Fibroblast of peridontal ligament (primary cell): ENCODE measurements around the gene RABL6.
"Not testable (repeated sequence)": the region's sequence is repeated elsewhere in the genome, so short reads cannot be mapped to it uniquely, and the experiment has no call there.

ENCODE experiments used
- DNase-seq: peaks from one replicate; pipeline ENCODE4 v3.0.0-alpha.2; 2010; ENCODE audit errors: extremely low read depth

RABL6 gene

DNA sequence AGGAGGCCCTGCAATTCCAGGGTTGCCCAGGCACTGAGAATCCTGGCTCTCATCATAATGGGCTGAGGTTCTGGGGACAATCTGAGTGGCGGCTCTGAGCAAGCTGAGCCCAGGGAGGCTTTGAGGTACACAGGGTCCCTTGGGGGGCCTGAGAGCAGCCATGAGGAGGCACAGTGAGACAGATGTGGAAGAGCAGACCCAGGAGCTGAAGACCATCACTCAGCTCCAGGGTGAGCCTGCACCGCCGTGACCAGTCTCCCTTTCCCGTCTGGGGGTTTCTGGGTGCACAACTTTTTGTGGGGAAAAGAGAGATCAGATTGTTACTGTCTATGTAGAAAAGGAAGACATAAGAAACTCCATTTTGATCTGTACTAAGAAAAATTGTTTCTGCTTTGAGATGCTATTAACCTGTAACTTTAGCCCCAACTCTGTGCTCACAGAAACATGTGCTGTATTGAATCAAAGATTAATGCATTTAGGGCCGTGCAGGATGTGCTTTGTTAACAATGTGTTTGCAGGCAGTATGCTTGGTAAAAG is 11.4 kb upstream of the RABL6 start, which contains the start of gene CCDC183:
Gene CCDC183 (plus strand): TSS at position 101 of the 537 bp plus-strand sequence. CDS start 60 bp downstream, at position 161.
- DNase-seq, result no peak

DNA sequence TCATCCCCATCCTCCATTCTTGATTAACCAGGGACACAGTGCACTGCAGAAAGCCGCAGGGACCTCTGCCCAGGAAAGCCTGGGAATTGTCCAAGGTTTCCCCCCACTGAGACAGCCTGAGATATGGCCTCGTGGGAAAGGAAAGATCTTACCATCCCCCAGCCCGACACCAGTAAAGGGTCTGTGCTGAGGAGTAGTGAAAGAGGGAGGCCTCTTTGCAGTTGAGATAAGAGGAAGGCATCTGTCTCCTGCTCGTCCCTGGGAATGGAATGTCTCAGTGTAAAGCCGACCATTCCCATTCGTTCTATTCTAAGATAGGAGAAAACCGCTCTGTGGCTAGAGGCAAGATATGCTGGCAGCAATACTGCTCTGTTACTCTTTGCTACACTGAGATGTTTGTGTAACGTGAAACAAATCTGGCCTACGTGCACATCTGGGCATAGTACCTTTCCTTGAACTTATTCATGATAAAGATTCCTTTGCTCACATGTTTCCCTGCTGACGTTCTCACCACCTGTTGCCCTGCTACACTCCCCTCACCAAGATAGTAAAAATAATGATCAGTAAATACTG is 10.9 kb upstream of the RABL6 start:
- DNase-seq, result not testable (repeated sequence)

DNA sequence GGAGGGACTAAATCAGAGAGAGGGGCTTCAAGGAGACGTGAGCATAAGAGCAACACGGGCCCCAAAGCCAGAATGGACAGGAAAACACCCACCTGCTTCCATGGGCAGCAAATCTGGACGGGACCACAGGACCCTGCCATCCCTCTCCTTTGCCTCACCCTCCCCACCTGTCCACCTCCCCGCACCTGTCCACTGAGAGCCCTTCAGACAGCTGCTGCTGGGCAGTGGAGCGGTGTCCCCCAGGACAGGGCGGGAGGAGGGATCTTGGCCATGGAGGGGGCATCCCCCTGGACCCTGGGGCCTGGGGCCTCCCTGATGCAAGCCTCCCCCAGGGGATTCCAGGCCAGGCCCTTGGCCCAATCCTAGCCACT is 9.1 kb upstream of the RABL6 start:
- no peak for DNase-seq

DNA sequence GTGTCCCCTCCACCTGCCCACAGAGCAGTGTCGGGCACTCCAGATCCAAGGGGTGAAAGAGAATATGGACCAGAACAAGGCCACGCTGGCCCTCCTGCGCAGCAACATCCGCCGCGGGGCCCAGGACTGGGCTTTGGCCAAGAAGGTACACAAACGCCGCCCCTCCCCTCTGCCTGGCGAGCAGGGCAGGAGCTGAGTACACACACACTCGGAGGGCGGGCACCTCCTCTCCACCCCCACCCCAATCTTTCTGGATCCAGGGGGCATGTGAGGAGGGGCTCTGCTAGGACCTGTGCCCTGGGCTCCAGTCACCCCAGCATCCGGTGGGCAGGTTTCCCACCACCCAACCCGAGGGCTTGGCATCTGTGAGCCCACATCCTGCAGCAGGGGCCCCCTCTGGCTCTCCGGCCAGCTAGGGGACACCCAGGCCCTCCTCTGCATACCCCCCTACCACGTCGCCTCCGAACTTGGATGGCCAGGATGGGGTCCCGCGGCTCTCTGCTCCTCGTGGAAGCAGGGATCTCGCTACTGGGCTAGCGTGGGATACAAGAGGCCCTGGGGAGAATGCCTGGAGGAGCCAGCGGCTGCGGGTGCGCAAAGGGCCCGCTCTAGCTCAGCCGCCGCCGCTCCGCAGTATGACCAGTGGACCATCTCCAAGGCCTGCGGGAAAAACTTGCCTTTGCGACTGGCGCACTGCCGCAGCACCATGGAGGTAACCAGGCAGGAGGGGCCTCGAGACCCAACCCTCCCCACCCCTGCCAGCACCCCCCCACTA is 8.5 kb upstream of the RABL6 start:
- DNase-seq, result no peak

DNA sequence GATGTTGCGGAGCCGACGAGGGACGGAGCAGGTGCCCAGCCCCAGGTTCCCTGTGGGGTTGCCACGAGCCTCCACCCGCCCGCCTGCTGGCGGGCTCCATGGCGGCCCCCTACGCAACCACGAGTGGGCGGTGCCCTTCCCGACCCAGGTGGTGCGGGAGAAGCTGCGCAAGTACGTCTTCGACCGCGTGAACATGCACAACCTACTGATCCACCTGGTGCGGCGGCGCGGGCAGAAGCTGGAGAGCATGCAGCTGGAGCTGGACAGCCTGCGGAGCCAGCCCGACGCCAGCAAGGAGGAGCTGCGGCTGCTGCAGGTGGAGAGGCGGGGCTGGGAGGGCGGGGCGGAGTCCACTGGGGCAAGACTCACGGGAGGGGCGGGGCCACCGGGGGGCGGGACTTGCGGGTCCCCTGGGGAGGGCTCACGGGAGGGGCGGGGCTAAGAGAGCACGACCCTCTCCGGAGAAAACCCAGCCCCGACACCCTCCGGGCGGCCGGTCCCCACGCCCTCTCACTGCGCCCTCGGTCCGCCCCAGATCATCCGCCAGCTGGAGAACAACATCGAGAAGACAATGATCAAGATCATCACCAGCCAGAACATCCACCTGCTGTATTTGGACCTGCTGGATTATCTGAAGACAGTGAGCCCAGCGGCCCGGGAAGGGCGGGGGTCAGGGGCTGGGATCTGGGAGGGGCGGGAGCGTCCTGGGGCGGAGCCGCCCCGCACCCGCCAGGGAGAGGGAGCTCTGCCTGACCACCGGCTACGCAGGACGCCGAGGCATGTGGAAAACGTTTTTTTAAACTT is 7.7 kb upstream of the RABL6 start:
- no peak for DNase-seq

DNA sequence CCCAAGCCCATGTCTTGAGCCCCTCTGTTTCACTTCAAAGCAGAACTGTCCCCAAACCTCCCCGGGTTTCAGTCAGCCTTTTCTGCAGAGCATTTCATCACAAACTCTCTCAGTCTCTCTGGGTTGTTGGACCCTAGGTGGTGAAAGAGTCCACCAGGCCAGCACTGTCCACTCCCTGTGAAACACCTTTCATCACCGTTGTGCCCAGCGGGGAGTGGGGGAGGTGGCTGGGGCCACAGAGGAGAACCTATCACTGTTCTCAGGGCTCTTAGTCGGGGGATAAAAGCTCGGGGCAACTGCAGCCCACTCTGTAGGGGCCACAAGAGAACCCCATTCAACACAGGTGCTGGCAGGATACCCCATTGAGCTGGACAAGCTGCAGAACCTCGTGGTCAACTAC is 5.4 kb upstream of the RABL6 start:
- DNase-seq, result no peak

DNA sequence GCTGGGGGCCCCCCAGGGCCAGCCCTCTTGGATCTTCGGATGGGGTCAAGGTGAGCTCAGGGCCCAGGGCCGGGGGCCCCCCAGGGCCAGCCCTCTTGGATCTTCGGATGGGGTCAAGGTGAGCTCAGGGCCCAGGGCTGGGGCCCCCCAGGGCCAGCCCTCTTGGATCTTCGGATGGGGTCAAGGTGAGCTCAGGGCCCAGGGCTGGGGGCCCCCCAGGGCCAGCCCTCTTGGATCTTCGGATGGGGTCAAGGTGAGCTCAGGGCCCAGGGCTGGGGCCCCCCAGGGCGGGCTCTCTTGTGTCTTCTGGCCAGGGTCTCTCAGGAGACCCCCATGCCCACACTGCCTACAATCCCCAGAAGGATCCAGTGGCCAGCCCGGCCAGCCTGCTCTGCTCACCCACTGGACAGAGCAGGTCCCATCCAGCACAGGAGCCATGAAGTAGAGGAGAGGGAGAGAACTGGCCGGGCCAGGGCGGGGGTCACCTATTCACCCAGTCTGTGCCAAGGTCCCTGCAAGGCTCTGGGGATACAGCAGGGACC is 4.7 kb upstream of the RABL6 start:
- DNase-seq, result not testable (repeated sequence)

DNA sequence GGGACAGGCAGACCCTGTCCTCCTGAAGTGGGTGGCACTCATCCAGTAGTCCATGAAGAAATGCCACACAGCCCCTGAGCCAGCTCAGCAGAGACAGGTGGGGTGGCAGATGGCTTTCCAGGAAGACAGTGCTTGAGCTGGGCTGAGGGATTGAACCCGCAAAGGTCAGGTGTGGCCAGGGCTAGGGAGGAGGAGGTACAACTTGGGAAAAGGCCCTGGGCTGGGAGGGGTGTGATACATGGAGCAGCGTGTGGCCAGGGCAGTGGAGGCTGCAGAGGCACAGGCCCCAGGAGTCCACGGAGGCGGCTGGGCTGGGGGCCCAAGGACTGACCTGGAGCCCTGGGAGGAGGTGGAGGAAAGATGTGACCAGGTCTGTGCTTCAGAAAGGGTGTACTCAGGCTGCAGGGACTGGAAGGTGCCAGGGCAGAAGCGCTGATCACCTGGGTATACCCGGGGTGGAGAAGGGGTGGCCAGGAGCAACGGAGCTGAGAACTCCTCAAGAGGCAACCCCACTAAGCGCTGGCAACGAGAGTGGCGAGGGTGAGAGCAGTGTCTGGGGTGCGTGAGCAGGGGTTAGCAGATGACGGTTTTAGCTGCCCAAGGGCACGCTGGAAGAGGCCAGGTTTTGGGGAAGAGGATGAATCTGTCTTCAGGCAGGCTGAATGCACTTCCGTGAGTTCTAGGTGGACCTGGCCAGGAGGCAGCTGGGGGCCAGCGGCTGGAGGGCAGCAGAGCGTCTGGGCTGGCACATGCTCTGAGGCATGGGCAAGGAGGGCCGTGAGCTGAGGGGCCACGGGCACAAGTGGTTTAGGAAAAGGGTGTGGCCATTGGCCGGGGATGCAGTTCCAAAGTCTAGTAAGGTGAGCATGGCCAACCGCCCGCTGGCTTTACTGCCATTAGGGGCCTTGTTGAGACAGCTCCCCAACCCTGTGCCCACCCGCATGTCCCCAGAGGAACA is 3.9 kb upstream of the RABL6 start:
- no peak for DNase-seq

DNA sequence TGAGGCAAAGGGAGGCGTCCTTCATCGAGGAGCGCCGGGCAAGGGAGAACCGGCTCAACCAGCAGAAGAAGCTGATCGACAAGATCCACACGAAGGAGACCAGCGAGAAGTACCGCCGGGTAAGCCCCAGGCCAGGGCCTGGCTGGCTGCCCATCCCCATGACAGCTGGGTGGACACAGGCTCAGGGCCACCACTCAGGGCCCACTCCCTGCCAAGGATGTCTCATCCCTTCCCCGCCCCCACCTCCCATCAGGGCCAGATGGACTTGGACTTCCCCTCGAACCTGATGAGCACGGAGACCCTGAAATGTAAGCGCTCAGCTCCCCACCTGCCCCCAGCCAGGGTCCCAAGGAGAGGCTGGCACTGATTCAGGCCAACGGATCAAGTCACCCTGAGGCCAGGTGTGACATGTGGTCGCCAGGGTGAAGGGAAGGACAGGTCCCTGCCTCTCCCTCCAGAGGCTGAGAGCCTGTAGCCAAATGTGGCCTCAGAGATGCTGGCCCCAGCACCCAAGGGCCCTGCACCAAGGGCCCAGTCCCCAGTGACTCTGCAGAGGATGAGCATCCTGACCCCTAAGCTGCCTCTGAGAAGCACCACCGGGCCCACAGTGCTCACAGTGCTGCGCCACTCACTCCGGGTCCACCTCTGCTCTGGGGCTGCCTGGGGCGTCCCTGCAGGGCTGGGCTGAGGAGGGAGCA is 3.1 kb upstream of the RABL6 start:
- DNase-seq, result no peak

DNA sequence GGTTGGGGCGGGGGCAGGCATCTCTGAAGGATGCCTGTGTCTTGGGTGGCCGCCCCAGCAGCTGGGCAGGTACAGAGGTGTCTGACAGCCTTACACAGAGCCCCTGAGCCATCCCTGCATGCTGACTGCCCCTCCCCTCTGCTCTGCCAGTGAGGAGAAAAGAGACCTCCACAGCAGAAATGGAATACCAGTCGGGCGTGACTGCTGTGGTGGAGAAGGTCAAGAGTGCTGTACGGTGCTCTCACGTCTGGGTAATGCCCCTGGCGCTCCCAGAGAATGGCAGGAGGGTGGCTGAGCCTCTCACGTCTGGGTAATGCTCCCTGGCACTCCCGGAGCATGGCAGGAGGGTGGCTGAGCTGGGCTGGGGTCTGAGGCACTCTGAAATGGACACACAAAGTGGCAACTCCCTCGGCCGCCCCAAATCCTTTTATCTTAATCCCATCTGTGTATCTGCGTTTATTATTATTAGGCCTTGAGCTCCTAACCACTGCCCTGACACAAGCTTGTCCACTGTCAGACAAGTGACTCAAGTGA is 2.5 kb upstream of the RABL6 start:
- DNase-seq, result no peak

DNA sequence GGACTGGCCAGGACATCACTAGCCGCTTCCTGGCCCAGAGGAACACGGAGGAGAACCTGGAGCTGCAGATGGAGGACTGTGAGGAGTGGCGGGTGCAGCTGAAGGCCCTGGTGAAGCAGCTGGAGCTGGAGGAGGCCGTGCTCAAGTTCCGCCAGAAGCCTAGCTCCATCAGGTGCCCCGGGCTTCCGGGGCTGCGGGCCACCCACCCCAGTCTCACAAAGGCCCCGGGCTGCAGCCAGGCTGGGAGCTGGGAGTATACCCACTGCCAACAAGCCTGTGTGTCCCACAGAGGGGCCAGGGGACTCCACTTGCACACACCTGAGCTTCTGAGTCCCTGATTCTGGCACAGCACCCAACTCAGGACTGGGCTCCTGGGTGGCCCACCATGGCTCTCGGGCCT is 1.7 kb upstream of the RABL6 start:
- DNase-seq, result no peak

DNA sequence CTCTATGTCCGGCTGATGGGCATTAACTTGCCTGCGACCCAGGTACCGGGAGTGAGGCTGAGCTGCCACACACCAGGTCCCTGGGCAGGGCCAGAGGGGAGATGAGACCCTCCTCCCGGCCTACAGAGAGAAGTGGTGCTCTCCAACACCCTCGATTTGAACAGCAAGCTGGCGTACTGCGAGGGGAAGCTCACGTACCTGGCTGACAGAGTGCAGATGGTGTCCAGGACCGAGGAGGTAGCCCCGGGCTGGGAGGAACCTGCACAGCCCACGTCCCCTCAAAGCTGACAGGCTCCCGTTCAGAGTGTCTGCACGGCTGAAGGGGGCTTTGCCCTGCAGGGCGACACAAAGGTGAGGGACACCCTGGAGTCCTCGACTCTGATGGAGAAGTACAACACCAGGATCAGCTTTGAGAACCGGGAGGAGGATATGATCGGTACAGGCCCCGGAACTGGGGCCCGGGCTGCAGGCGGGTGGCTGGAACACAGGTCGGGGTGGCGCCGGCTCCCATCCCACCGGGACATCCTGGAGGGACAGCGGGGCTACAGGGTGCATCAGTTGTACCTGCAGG is 1.0 kb upstream of the RABL6 start:
- no peak for DNase-seq

DNA sequence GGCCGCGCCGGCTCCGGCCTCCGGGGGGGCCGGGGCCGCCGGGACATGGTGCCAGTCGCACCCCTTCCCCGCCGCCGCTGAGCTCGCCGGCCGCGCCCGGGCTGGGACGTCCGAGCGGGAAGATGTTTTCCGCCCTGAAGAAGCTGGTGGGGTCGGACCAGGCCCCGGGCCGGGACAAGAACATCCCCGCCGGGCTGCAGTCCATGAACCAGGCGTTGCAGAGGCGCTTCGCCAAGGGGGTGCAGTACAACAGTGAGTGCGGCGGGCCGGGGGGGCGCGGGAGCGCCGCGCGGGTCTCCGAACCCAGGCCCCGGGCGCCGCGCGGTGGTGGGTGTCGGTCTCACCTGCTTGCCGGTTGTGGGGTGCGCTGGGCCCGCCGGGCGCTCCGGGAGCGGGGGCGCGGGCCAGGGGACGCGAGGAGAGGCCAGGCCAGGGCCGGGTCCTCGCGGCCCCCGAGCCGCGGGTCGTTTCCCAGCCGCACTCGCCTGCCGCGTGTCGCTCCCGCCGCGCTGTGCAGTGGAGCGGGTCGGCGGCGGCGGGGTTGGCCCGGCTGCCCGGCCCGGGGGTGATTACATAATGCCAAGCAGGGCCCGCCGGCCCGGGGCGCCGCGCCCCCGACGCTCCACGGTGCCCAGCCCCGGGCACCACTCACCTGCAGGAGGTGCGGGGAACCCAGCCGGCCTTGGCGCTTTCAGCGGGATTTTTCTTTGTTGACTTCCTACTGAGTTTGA is 492 bp downstream of the RABL6 start:
- DNase-seq, result no peak

DNA sequence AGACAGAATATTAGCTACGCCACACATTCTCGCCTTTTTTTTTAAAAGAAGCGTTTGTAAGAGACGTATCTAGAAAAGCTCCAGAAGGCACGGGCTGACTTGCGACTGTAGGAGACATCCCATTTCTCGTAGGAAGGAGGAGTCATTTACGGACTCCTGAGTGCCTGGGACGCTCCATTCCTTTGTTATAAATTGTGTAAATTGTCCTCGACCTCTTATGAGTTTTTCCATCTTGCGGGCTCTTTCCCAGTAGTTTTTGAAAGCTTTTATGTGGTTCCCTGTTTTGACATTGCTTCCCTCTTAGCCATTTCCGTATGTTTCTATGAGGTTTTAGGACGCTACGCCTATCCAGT is 1.0 kb downstream of the RABL6 start:
- DNase-seq, result peak; percentile 46

DNA sequence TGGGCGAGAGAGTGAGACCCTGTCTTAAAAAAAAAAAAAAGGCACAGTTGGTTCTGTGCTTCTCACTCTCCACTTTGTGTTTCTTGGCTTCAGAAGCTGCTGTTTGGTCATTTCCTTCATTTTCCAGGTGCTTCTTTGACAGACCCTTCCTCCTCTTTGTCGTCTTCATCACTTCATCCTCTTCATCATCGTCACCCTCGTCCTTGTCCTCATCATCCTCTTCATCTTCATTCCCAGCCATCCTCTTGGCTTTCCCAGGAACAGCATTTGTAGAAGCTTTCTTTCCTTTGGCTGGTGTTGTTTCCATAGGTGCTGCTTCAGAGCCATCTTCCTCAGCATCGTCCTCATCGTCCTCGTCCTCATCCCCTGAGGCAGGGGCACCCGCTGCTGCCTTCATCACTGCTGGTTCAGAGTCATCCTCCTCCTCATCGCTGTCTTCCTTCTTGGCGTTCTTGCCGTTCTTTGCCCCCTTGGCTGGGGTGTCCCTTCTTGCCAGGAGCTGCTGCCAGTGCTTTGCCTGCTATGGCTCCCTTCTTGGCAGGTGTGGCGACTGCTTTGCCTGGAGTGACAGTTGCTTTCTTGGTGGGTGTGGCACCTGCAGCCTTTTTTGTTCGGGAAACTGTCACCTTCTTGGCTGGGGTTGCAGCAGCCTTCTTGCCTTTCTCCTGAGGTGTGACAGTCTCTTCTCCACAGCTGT is 7.1 kb downstream of the RABL6 start:
- DNase-seq, result no peak

DNA sequence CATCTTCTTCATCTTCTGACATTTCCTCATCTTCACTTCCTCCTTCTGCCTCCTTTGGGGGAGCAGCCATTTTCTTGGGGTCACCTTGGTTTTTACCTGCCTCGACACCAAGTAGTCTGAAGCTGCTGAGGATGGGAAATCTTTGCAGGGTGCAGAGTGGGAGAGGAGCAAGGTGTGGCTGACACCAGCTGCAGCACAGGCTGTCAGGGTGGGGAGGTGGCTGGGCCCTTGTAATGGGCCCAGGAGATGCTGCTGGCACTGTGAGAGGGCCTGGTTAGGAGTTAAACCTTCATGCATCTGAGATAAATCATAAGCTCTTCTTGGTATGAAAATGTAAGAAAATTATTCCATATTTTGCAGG is 7.7 kb downstream of the RABL6 start:
- DNase-seq, result no peak

DNA sequence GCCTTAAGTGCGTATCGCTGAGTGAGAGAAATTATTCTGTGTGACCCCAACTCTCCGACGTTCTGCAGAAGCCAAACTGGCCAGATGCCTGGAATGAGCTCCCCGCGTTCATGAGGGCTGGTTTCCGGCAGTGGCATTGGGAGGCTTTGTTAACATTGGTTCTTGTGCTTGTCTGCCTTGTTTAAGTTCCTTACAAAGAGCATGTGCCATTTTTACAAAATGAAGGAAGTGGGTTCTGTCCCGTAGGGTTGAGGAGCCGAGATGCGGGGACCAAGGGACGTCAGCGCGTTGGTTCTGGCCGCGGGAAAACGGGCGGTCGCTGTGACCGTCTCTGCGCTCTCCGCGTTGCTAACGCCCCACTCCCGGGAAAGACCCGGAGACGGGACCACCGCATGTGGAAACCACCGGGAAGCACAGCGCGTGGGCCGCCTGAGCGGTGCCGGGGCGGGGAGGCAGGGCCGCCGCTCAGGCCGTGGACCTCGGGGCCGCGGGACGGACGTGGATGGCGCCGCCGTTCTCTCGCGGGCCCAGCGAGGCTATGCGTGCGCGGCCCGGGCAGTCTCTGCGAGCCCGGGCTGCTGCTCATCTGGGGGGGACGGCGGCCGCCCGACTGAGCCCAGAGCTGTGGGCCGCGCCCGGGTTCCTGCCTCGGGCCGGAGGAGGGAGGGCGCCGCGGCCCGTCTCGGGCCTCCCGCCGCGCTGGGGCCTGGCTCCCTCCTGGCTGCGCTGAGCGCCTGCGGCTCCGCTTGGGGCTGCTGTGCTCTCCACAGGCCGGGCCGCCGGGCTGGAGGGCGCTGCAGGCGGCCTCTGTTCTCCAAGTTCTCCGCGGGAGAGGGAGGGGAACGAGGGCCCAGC is 13.4 kb downstream of the RABL6 start:
- no peak for DNase-seq
